ENCODE data around the gene CEP162. TPM values are rescaled to one million over a fixed set of nuclear protein-coding genes. Genes with fewer than 3 reads are reported as not detected.

CEP162 gene
- total and polyA plus RNA-seq, 10 of the 15 experiments (the other 5 are each of a cell fraction or from before 2014, with no cell fraction given), result 2.7 to 7.9 (median 4.5) TPM

DNA sequence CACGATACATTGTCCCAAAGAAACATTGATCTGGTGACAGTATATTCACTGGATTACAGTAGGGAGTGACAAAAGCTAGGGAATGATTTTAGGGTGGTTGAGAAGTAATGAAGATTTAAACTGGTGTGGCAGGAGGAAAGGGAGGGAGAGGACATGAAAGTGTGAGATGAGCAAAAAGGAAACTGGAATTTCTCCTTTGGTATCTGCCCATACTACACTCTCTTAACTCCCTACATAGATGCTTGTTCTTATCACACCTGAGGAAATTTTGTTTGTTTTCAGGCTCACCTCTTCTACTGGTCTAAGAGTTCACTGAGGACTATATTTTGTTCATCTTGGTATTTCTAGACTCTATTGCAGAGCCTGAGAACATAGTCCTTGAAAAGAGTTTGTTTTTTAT lies 44.9 kb upstream of the CEP162 start (continued):
- TF ChIP-seq, protein P1, sequence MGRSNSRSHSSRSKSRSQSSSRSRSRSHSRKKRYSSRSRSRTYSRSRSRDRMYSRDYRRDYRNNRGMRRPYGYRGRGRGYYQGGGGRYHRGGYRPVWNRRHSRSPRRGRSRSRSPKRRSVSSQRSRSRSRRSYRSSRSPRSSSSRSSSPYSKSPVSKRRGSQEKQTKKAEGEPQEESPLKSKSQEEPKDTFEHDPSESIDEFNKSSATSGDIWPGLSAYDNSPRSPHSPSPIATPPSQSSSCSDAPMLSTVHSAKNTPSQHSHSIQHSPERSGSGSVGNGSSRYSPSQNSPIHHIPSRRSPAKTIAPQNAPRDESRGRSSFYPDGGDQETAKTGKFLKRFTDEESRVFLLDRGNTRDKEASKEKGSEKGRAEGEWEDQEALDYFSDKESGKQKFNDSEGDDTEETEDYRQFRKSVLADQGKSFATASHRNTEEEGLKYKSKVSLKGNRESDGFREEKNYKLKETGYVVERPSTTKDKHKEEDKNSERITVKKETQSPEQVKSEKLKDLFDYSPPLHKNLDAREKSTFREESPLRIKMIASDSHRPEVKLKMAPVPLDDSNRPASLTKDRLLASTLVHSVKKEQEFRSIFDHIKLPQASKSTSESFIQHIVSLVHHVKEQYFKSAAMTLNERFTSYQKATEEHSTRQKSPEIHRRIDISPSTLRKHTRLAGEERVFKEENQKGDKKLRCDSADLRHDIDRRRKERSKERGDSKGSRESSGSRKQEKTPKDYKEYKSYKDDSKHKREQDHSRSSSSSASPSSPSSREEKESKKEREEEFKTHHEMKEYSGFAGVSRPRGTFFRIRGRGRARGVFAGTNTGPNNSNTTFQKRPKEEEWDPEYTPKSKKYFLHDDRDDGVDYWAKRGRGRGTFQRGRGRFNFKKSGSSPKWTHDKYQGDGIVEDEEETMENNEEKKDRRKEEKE (IDR thresholded peaks at IDR 0.05), result no peak
- peak; percentile 37; the same call in 1 of the 2 replicates for TF ChIP-seq JUNB (IDR thresholded peaks at IDR 0.05)
- TF ChIP-seq MEF2B (IDR thresholded peaks at IDR 0.05; ENCODE audit: partially characterized antibody, poor library complexity, severe bottlenecking), result no peak
- TF ChIP-seq ZNF207 (IDR thresholded peaks at IDR 0.05; ENCODE audit: borderline replicate concordance), result no peak
- no peak for TF ChIP-seq CREB1 (IDR thresholded peaks at IDR 0.05; ENCODE audit: low read depth)

GRCh38 chr6:84271061-84271716 lies 43.7 kb upstream of the CEP162 start:
- ATAC-seq, result no peak
- RAD21 ChIA-PET (ENCODE audit: unreplicated experiment), result no interaction called here
- SMC1A ChIA-PET (ENCODE audit: uncharacterized antibody, unreplicated experiment), result interaction anchor here (0.9 kb wide), 1 partner anchor 13 kb away, joined by 3 read pairs; no protein-coding TSS in a partner anchor
- TF ChIP-seq DPF2 (IDR thresholded peaks at IDR 0.05) (no peak), JUNB (IDR thresholded peaks at IDR 0.05) (no peak), CREB1 (IDR thresholded peaks at IDR 0.05; ENCODE audit: low read depth) (no peak), MEF2A (IDR thresholded peaks at IDR 0.05; ENCODE audit: insufficient read depth, low read depth, low read length) (no peak), EED (IDR thresholded peaks at IDR 0.05; ENCODE audit: low read depth) (no peak), RAD51 (IDR thresholded peaks at IDR 0.05) (no peak), SIN3A (IDR thresholded peaks at IDR 0.05; ENCODE audit: low read depth, low read length) (no peak), POLR2AphosphoS2 (IDR thresholded peaks at IDR 0.05; ENCODE audit: low read depth, low read length) (no peak), ETV6 (conservative IDR thresholded peaks at IDR 0.05 in 1 of 2, IDR thresholded peaks at IDR 0.05 in 1 of 2; ENCODE audit: borderline replicate concordance in 1 of 2, low read depth in 1 of 2) (no peak)
- TF ChIP-seq, protein P2, sequence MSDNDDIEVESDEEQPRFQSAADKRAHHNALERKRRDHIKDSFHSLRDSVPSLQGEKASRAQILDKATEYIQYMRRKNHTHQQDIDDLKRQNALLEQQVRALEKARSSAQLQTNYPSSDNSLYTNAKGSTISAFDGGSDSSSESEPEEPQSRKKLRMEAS (IDR thresholded peaks at IDR 0.05; ENCODE audit: low read depth, low read length), result no peak
- TF ChIP-seq, protein P3, sequence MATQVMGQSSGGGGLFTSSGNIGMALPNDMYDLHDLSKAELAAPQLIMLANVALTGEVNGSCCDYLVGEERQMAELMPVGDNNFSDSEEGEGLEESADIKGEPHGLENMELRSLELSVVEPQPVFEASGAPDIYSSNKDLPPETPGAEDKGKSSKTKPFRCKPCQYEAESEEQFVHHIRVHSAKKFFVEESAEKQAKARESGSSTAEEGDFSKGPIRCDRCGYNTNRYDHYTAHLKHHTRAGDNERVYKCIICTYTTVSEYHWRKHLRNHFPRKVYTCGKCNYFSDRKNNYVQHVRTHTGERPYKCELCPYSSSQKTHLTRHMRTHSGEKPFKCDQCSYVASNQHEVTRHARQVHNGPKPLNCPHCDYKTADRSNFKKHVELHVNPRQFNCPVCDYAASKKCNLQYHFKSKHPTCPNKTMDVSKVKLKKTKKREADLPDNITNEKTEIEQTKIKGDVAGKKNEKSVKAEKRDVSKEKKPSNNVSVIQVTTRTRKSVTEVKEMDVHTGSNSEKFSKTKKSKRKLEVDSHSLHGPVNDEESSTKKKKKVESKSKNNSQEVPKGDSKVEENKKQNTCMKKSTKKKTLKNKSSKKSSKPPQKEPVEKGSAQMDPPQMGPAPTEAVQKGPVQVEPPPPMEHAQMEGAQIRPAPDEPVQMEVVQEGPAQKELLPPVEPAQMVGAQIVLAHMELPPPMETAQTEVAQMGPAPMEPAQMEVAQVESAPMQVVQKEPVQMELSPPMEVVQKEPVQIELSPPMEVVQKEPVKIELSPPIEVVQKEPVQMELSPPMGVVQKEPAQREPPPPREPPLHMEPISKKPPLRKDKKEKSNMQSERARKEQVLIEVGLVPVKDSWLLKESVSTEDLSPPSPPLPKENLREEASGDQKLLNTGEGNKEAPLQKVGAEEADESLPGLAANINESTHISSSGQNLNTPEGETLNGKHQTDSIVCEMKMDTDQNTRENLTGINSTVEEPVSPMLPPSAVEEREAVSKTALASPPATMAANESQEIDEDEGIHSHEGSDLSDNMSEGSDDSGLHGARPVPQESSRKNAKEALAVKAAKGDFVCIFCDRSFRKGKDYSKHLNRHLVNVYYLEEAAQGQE (IDR thresholded peaks at IDR 0.05; ENCODE audit: low read depth, low read length), result no peak

More at GRCh38 chr6:84271061-84271716, 43.7 kb upstream of the CEP162 start:
- no peaks in the 10 kb centered on the region for H3K36me3 ChIP-seq (ENCODE audit: control insufficient read depth in 2 of 2, insufficient read depth in 2 of 2, low read length in 1 of 2)
- H3K4me3 ChIP-seq, result no peak overlapping the region
- H3K4me2 ChIP-seq (ENCODE audit: control insufficient read depth, insufficient read depth), result no peak overlapping the region
- DNase-seq (ENCODE audit: low read depth, low spot score) (no peak), FAIRE-seq (no peak)
- intact Hi-C loops (cut with micrococcal nuclease; ENCODE audit: unreplicated experiment) (no loop called here), in situ Hi-C loops (cut with MboI) (no loop called here)
- no peaks in the 10 kb centered on the region for H3K79me2 ChIP-seq (ENCODE audit: control insufficient read depth, insufficient read depth, low read length)
- BruUV-seq (replicated peaks), result no TSS peak
- H3K27ac ChIP-seq (ENCODE audit: control insufficient read depth, insufficient read depth), result no peak overlapping the region
- no peaks in the 10 kb centered on the region for H4K20me1 ChIP-seq (ENCODE audit: control insufficient read depth, insufficient read depth)
- POLR2A ChIA-PET, result no interaction called here
- H3K9me3 ChIP-seq (replicated peaks; ENCODE audit: control insufficient read depth, insufficient read depth, low read length), result no peaks in the 10 kb centered on the region
- no peak overlapping the region for H3K9ac ChIP-seq (ENCODE audit: control insufficient read depth, insufficient read depth, low read length)
- H2AFZ ChIP-seq (ENCODE audit: control insufficient read depth, low read depth, low read length), result no peak overlapping the region
- H3K4me1 ChIP-seq (ENCODE audit: control insufficient read depth, insufficient read depth, low read length), result no peaks in the 10 kb centered on the region
- CTCF ChIA-PET, result no interaction called here
- H3K27me3 ChIP-seq (replicated peaks in 1 of 2; ENCODE audit: control insufficient read depth in 2 of 2, insufficient read depth in 2 of 2, low read length in 1 of 2), result no peaks in the 10 kb centered on the region; a peak in 1 of 4 replicates
